ENCODE results near the gene PCNX1. TPM values are rescaled to one million over a fixed set of nuclear protein-coding genes. Genes with fewer than 3 reads are reported as not detected.

The PCNX1 gene
- polyA plus RNA-seq, 3 donors: 7.3 to 26.7 (median 8.1) TPM

- no peak overlapping the region for H3K27ac Mint-ChIP-seq
Observed at GRCh38 chr14:71006200-71006563, 98.9 kb downstream of the PCNX1 start.

GRCh38 chr14:71011479-71011878 lies 104.2 kb downstream of the PCNX1 start:
- WGBS (ENCODE audit: insufficient coverage): no CpG with 5 or more reads among the region's 1 CpG
- H3K4me1 ChIP-seq (ENCODE audit: control insufficient read depth in 1 of 2, insufficient read depth in 2 of 2, low read length in 2 of 2): no peaks in the 10 kb centered on the region
- Mint-ChIP-seq H3K36me3 (peaks cover 52 to 61% of the 10 kb centered on the region in 2 donors), H3K27ac (no peak overlapping the region), H3K27me3 (ENCODE audit: low read depth in 3 of 3) (no peaks in the 10 kb centered on the region), H3K4me3 (no peak overlapping the region), H3K9me3 (no peaks in the 10 kb centered on the region), H3K4me1 (no peaks in the 10 kb centered on the region)
- H3K4me3 ChIP-seq (replicated peaks in 1 of 3; ENCODE audit: low read depth in 2 of 3, low read length in 3 of 3): no peak overlapping the region
- H3K27me3 ChIP-seq (ENCODE audit: control insufficient read depth in 2 of 2, insufficient read depth in 2 of 2, low read length in 2 of 2): no peaks in the 10 kb centered on the region
- H3K79me2 ChIP-seq (ENCODE audit: insufficient read depth, low read length): no peaks in the 10 kb centered on the region
- peaks cover 63 to 77% of the 10 kb centered on the region in 2 donors for H3K36me3 ChIP-seq (replicated peaks in 1 of 2; ENCODE audit: control insufficient read depth in 1 of 2, insufficient read depth in 2 of 2, low read length in 2 of 2)
- H4K20me1 ChIP-seq (ENCODE audit: insufficient read depth, low read length): no peaks in the 10 kb centered on the region
- H3K9me3 ChIP-seq (replicated peaks in 1 of 2; ENCODE audit: control insufficient read depth in 1 of 2, insufficient read depth in 1 of 2, low read length in 2 of 2): no peaks in the 10 kb centered on the region
- no peak overlapping the region for H3K4me2 ChIP-seq (replicated peaks; ENCODE audit: extremely low read depth, low read length, poor library complexity, severe bottlenecking)
- intact Hi-C loops (cut with micrococcal nuclease): no loop called here
- no peak overlapping the region for H3K27ac ChIP-seq (ENCODE audit: low read depth in 1 of 2, low read length in 2 of 2)
- H3K9ac ChIP-seq (ENCODE audit: insufficient read depth, low read length, poor library complexity, severe bottlenecking): no peak overlapping the region
- H2AFZ ChIP-seq (ENCODE audit: insufficient read depth, low read depth, low read length, poor library complexity, severe bottlenecking): no peak overlapping the region
- DNase-seq: no peak
- no peak for TF ChIP-seq CTCF (IDR thresholded peaks at IDR 0.05)

More at GRCh38 chr14:71006200-71006563, 98.9 kb downstream of the PCNX1 start:
- Histone ChIP-seq H3K27ac (ENCODE audit: low read depth in 1 of 2, low read length in 2 of 2) (no peak overlapping the region), H3K4me1 (ENCODE audit: control insufficient read depth in 1 of 2, insufficient read depth in 2 of 2, low read length in 2 of 2) (no peaks in the 10 kb centered on the region), H2AFZ (ENCODE audit: insufficient read depth, low read depth, low read length, poor library complexity, severe bottlenecking) (no peak overlapping the region), H3K4me3 (replicated peaks in 1 of 3; ENCODE audit: low read depth in 2 of 3, low read length in 3 of 3) (no peak overlapping the region), H3K9ac (ENCODE audit: insufficient read depth, low read length, poor library complexity, severe bottlenecking) (no peak overlapping the region), H3K79me2 (ENCODE audit: insufficient read depth, low read length) (peaks cover 5% of the 10 kb centered on the region), H3K36me3 (replicated peaks in 1 of 2; ENCODE audit: control insufficient read depth in 1 of 2, insufficient read depth in 2 of 2, low read length in 2 of 2) (peaks cover 45 to 74% of the 10 kb centered on the region in 2 donors), H3K4me2 (replicated peaks; ENCODE audit: extremely low read depth, low read length, poor library complexity, severe bottlenecking) (no peak overlapping the region), H3K9me3 (replicated peaks in 1 of 2; ENCODE audit: control insufficient read depth in 1 of 2, insufficient read depth in 1 of 2, low read length in 2 of 2) (no peaks in the 10 kb centered on the region), H3K27me3 (ENCODE audit: control insufficient read depth in 2 of 2, insufficient read depth in 2 of 2, low read length in 2 of 2) (no peaks in the 10 kb centered on the region), H4K20me1 (ENCODE audit: insufficient read depth, low read length) (peaks cover 26% of the 10 kb centered on the region)
- Mint-ChIP-seq H3K4me1 (no peaks in the 10 kb centered on the region), H3K4me3 (no peak overlapping the region), H3K9me3 (no peaks in the 10 kb centered on the region), H3K27me3 (ENCODE audit: low read depth in 3 of 3) (peaks cover 0 to 1% (median 0%) of the 10 kb centered on the region in 3 donors), H3K36me3 (peaks cover 35 to 58% of the 10 kb centered on the region in 2 donors)
- no peak for DNase-seq
- TF ChIP-seq CTCF (IDR thresholded peaks at IDR 0.05): no peak
- no CpG with 5 or more reads among the region's 2 CpGs for WGBS (ENCODE audit: insufficient coverage)
- intact Hi-C loops (cut with micrococcal nuclease): no loop called here

Data from CD14-positive monocyte (primary cell).